MM.1S (cell line): ENCODE results near the gene TRIM74.
"Not testable (repeated sequence)": the region's sequence is repeated elsewhere in the genome, so short reads cannot be mapped to it uniquely, and the experiment has no call there.

ENCODE experiments used
- DNase-seq: peaks from one replicate; pipeline ENCODE4 v3.0.0-alpha.2; 2015
- H2AFZ ChIP-seq: fragments of 300-600 bp; sonication (generic); 2 replicates; pipeline ENCODE4 v1.6.0; 2016; ENCODE audit warnings: antibody characterized with exemption, low read length
- H3F3A ChIP-seq: fragments of 300-600 bp; sonication (generic); 2 replicates; pipeline ENCODE4 v1.6.1; 2016; ENCODE audit warnings: mild to moderate bottlenecking, antibody characterized with exemption, low read length, moderate library complexity, mixed read lengths; ENCODE audit not compliant: insufficient read depth
- H3K27ac ChIP-seq: fragments of 300-600 bp; sonication (generic); 2 replicates; pipeline ENCODE4 v1.5.1; 2016; ENCODE audit warnings: mild to moderate bottlenecking, low read length
- H3K27me3 ChIP-seq: fragments of 300-600 bp; sonication (generic); replicated peaks from 2 replicates; pipeline ENCODE4 v1.6.0; 2016; ENCODE audit warnings: low read length; ENCODE audit not compliant: insufficient read depth
- H3K36me3 ChIP-seq: fragments of 300-600 bp; sonication (generic); replicated peaks from 2 replicates; pipeline ENCODE4 v1.6.1; 2016; ENCODE audit warnings: mild to moderate bottlenecking, low read length, mixed read lengths; ENCODE audit not compliant: insufficient read depth
- H3K4me1 ChIP-seq: fragments of 300-600 bp; sonication (generic); 2 replicates; pipeline ENCODE4 v1.6.1; 2016; ENCODE audit warnings: low read length, mixed read lengths
- H3K4me2 ChIP-seq: fragments of 300-600 bp; sonication (generic); 2 replicates; pipeline ENCODE4 v1.6.0; 2016; ENCODE audit warnings: low read depth, low read length
- H3K4me3 ChIP-seq: fragments of 300-600 bp; sonication (generic); 2 replicates; pipeline ENCODE4 v1.5.1; 2016; ENCODE audit warnings: low read length, mixed read lengths
- H3K79me2 ChIP-seq: fragments of 300-600 bp; sonication (generic); 2 replicates; pipeline ENCODE4 v1.6.1; 2016; ENCODE audit warnings: mixed run types, low read length, mixed read lengths
- H3K9ac ChIP-seq: fragments of 300-600 bp; sonication (generic); 2 replicates; pipeline ENCODE4 v1.6.1; 2016; ENCODE audit warnings: low read length, mixed read lengths
- H3K9me2 ChIP-seq: fragments of 300-600 bp; sonication (generic); replicated peaks from 2 replicates; pipeline ENCODE4 v1.6.1; 2016; ENCODE audit warnings: mild to moderate bottlenecking, low read length, mixed read lengths; ENCODE audit not compliant: insufficient read depth
- H3K9me3 ChIP-seq: fragments of 300-600 bp; sonication (generic); replicated peaks from 2 replicates; pipeline ENCODE4 v1.6.1; 2016; ENCODE audit warnings: mild to moderate bottlenecking, low read length, mixed read lengths; ENCODE audit not compliant: insufficient read depth
- H4K20me1 ChIP-seq: fragments of 300-600 bp; sonication (generic); 2 replicates; pipeline ENCODE4 v1.6.1; 2016; ENCODE audit warnings: mild to moderate bottlenecking, low read length, moderate library complexity, mixed read lengths; ENCODE audit not compliant: insufficient read depth

Gene TRIM74

DNA sequence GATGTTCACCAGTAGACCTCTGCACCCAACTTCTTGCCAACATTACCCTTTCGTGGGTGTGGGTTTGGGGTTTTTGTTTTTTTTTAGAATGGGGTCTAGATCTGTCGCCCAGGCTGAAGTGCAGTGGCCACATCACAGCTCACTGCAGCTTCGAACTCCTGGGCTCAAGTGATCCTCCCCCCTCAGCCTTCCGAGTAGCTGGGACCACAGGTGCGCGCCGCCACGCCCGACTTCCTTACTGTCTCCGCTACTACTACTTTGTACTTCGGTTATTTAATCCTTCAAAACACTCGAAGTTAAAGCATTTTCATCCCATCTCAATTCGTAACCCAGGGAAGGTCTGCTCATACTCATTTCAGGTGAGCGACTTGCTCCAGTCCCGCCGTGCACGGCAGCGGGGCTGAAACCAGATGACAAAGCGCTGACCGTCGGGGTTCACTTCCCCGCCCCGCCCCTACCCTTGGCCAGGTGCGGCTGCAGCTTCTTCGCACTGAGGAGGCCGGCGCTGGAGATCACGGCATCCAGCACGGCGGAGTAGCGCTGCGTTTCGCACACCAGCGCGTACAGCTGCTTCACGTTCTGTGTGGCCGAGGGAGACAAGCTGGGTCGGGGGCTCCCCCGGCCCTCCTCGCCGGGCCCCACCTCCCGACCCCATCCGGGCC is 15.2 kb downstream of the TRIM74 start:
- not testable (repeated sequence) for H3K4me1 ChIP-seq, H3K9ac ChIP-seq, H3K27ac ChIP-seq, H3K27me3 ChIP-seq, DNase-seq, H3K4me3 ChIP-seq, H3K9me3 ChIP-seq, H3F3A ChIP-seq, H3K79me2 ChIP-seq, H2AFZ ChIP-seq, H3K36me3 ChIP-seq, H3K9me2 ChIP-seq, H3K4me2 ChIP-seq, H4K20me1 ChIP-seq

DNA sequence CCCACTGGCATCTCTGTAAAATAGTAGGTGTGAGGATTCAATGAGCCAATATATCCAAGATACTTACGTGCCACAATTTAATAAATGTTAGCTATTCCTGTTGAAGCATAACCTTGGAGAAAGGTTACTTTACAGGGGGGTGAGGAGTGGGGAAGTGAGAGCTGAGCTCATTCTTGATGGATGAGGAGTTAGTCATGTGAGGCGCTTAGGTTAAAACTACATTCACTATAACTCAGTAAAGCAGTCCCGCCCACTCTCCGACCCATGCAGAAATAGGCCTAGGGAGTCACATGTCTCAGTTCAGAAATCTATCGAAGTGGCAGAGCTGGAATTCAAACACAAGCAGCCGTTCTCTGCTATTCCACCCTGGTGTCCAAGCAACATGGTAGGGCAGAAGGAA is 18.8 kb downstream of the TRIM74 start:
- not testable (repeated sequence) for H3K9me2 ChIP-seq, H3K9me3 ChIP-seq, H3K79me2 ChIP-seq, H2AFZ ChIP-seq, H3K27me3 ChIP-seq, H3K36me3 ChIP-seq, H3K27ac ChIP-seq, H3K4me3 ChIP-seq, H4K20me1 ChIP-seq, H3K9ac ChIP-seq, H3K4me2 ChIP-seq, H3F3A ChIP-seq, H3K4me1 ChIP-seq, DNase-seq

DNA sequence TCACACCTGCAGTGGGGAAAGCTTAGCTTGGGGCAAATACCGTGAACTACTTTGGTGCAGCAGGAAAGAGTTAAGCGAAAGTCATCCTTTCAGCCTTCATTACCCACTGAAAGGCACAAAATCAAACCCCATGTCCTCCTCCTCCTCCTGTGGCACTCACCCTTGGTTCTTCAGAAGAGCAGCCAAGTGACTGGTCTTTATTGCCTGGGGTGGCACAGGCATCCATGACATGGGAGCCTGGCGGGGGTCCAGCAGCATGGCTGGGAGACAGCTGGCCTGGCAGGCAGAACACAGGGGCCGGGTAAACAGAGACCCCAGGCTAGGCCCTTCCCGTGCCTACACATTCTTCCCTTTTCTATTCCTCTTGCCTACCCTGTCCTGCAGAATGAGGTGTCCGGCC is 19.6 kb downstream of the TRIM74 start:
- H3K27ac ChIP-seq, H3F3A ChIP-seq, H4K20me1 ChIP-seq, H3K9me2 ChIP-seq, H3K4me1 ChIP-seq, H3K79me2 ChIP-seq, H3K4me3 ChIP-seq, H3K36me3 ChIP-seq, H3K9me3 ChIP-seq, H3K4me2 ChIP-seq, DNase-seq, H3K9ac ChIP-seq, H3K27me3 ChIP-seq, H2AFZ ChIP-seq: not testable (repeated sequence)

DNA sequence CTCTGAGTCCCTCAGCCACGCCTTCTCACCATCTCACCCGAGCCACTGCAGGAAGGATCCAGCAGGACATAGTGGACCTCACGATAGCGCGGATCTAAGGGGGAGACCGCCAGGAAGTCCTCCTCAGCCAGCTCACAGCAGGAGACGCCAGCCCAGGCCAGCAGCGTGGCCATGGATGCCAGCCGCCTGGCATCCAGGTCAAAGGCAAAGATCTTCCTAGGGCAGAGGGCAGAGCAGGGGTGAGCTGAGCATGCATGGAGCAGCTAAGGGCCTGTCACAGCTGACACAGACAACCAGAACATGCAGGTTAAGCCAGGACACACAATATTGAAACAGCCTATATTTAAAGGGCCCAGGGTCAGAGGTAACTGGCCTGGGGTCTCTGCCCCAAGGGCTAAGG is 20.0 kb downstream of the TRIM74 start:
- not testable (repeated sequence) for H3K27me3 ChIP-seq, H4K20me1 ChIP-seq, DNase-seq, H2AFZ ChIP-seq, H3K9me2 ChIP-seq, H3F3A ChIP-seq, H3K27ac ChIP-seq, H3K4me2 ChIP-seq, H3K4me1 ChIP-seq, H3K9me3 ChIP-seq, H3K9ac ChIP-seq, H3K4me3 ChIP-seq, H3K36me3 ChIP-seq, H3K79me2 ChIP-seq

DNA sequence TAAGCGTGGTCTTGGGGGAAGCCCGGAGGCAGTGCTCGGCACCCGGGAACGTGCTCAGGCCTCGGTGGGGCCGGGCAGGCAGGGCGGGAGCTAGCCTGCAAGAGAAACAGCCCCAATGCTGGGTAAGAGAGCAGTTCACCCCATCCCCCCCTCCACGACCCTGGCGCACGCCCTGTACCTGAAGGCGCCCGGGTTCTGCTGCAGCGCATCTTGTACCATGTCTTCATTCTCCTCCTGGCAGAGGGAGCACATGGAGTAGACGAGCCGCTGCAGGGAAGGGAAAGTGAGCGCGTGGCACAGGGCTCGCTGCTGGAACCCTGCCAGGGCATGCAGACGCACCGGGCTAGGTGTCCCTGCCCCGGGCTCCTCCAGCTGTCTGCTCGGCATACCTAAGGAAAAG is 20.6 kb downstream of the TRIM74 start:
- not testable (repeated sequence) for H3K27me3 ChIP-seq, H4K20me1 ChIP-seq, H3K79me2 ChIP-seq, H3K9ac ChIP-seq, H3F3A ChIP-seq, H3K4me2 ChIP-seq, H3K4me3 ChIP-seq, H2AFZ ChIP-seq, H3K36me3 ChIP-seq, H3K4me1 ChIP-seq, H3K9me3 ChIP-seq, DNase-seq, H3K27ac ChIP-seq, H3K9me2 ChIP-seq

DNA sequence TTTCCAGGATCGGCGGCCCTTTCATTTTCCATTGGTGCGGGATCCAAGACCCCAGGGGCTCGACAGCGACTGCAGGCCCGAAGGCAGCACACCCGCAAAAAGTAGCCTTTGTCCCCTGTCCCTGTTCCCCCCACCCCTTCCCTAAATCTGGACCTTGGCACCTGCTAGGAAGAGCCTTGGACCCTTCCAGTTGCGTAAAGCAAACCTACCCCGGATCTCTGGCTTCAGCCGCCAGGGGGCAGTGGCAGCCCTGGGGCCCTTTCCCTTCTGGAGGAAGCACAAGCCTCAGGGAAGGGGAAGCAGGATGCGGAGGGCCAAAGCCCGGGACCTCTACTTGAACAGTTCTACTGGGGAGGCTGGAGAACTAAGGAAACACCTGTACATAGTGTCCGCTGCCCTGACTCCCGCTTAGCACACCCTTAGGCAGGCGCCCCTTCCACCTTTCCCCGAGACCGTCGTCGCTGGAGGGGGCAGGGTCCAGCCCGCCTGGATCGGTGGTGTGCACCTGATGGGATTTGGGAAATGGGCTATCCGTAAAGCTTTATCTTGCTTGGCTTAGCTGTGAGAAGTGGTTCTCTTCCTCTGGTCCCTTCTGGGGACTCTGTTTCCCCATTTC is 23.0 kb downstream of the TRIM74 start:
- H4K20me1 ChIP-seq, H3F3A ChIP-seq, H3K4me2 ChIP-seq, H3K36me3 ChIP-seq, H3K9ac ChIP-seq, H3K9me3 ChIP-seq, H3K27ac ChIP-seq, H3K79me2 ChIP-seq, DNase-seq, H3K4me3 ChIP-seq, H3K27me3 ChIP-seq, H2AFZ ChIP-seq, H3K4me1 ChIP-seq, H3K9me2 ChIP-seq: not testable (repeated sequence)

DNA sequence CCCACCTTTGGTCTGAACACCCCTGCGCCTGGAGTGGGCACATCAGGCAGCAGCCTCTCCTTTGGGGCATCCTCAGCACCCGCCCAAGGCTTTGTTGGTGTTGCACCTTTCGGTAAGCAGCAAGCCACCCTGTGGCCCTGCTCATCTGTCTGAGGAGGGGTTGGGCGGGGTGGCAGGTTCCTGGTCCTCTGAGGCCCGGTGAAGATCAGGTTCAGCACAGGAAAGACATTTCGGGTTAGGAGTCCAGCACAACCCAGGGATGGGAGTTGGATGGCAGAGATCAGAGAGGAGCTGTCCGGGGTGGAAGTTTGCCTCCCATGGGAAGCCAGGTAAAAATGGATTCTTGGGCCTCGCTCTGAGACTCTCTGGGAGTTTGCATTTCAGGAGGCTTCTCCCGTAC is 23.7 kb downstream of the TRIM74 start:
- not testable (repeated sequence) for H3K79me2 ChIP-seq, H3K4me1 ChIP-seq, DNase-seq, H3K9me2 ChIP-seq, H3K9me3 ChIP-seq, H3K27me3 ChIP-seq, H3K36me3 ChIP-seq, H3K4me2 ChIP-seq, H3F3A ChIP-seq, H4K20me1 ChIP-seq, H2AFZ ChIP-seq, H3K4me3 ChIP-seq, H3K9ac ChIP-seq, H3K27ac ChIP-seq

DNA sequence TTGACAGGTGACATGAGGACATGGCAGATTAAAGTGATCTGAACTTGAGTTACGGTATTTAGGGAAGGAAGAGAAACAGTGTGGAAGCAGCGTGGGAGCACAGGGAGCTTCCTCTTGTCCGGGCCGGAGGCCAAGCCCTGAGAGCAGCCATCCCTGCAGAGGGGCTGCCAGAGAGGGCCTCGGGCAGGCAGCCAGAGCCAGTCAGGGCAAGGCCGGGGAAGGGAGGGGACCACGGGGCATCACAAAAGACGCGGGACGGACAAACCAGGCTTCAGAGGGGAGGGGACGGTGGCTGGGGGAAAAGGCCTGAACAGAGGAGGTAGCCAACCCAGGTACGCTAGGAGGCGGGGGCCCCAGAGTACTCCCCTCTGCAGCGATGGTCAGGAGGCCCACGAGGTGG is 24.3 kb downstream of the TRIM74 start:
- not testable (repeated sequence) for H3K4me3 ChIP-seq, H3K79me2 ChIP-seq, H4K20me1 ChIP-seq, H3F3A ChIP-seq, H3K4me2 ChIP-seq, H3K9ac ChIP-seq, H3K4me1 ChIP-seq, H3K9me2 ChIP-seq, H3K27ac ChIP-seq, H3K9me3 ChIP-seq, H2AFZ ChIP-seq, H3K27me3 ChIP-seq, DNase-seq, H3K36me3 ChIP-seq
